NCI-H2171 (cell line): Measurements from ENCODE around the gene SDHB.

Experiments
- DNase-seq: peaks from one replicate; lab custom pipeline; 2025; lab: John Stamatoyannopoulos, UW

Gene SDHB

GRCh38 chr1:16986560-16986959 lies 67.3 kb downstream of the SDHB start:
- no peak for DNase-seq

- no peak for DNase-seq
Measured at GRCh38 chr1:16986113-16986512, 67.7 kb downstream of the SDHB start.

GRCh38 chr1:16984717-16985116 lies 69.1 kb downstream of the SDHB start:
- no peak for DNase-seq

- DNase-seq = no peak
Measured at GRCh38 chr1:16983649-16984048, 70.2 kb downstream of the SDHB start.

DNA sequence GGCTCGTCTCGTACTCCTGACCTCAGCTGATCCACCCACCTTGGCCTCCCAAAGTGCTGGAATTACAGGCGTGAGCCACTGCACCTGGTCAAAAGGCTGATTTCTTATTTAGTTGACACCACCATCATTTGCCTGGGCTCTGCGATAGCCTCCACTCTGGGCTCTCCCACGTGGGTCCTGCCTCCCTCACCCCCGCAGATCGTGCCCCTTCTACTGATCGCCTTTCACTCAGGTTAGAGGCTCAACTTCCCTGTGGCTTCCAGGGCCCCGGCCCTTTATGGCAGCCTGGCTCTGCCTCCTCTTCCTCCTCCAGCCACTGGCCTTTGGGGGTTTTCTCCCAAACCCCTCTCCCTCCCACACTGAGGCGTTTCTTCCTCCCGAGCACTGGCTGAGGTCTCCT lies 70.9 kb downstream of the SDHB start:
- DNase-seq = no peak

DNA sequence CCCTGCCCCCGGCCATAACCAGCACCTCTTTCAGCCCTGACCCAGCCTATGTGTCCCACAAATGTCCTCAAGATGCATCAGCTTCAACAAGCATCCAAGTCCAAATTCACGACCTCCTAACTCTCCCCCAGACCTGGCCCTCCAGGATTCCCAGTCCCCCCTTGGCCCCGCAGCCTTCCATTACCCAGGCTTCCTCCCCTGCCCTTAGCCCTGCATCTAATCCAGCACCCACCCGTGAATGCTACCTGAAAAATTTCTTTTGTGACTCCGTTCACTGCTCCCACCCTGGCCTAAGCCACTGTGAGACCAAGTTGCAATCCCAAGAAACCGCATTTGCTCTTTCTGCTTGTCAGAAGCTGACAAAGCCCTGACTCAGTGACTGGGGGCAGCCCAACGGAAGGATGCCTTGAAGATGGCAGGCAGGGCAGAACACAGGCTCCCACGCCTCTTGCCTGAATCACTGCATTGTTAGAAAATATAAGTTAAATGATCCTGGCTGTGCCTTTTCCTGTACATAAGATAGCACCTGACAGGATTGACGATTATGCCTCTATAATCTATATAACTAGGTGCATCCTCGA lies 72.5 kb downstream of the SDHB start:
- no peak for DNase-seq

DNA sequence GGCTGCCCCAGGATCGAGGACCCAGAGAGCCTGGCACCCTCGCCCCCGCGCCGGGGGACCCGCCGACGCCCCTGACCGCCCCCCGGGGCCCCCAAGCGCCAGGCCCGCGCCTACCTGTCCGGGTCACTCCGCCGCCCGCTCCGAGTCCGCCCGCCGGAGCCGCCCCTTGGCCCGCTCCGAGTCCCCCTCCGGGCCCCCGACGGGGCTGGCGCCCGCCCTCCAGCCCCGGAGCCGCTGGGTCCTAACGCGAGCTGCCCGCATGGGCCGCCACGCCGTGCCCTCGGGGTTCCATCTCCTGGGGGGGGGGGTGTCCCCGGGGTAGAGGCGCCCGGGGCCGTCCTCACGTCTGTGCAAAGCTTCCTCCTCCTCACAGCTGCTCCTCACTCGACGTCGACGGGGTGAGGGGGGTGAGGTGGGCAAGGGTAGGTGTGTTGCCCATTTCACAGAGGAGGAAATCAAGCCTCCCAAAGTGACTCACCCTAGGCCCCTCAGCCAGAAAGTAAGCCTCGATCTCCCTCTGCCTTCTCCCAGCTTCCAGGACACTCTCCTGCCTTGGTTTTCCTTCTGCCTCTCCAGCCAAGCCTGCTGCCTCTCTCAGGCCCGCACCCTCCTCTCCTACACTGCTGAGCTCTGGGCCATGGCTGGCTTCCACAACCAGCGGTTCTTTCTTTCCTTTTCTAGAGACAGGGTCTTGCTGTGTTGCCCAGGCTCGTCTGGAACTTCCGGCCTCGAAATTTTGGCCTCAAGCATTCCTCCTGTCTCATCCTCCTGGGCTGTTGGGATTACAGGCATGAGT lies 73.2 kb downstream of the SDHB start, which contains the start of gene MFAP2:
MFAP2 (minus strand) TSS at position 148 of the 796 bp plus-strand sequence. CDS start 2,347 bp downstream, outside the sequence.
- DNase-seq = no peak

DNA sequence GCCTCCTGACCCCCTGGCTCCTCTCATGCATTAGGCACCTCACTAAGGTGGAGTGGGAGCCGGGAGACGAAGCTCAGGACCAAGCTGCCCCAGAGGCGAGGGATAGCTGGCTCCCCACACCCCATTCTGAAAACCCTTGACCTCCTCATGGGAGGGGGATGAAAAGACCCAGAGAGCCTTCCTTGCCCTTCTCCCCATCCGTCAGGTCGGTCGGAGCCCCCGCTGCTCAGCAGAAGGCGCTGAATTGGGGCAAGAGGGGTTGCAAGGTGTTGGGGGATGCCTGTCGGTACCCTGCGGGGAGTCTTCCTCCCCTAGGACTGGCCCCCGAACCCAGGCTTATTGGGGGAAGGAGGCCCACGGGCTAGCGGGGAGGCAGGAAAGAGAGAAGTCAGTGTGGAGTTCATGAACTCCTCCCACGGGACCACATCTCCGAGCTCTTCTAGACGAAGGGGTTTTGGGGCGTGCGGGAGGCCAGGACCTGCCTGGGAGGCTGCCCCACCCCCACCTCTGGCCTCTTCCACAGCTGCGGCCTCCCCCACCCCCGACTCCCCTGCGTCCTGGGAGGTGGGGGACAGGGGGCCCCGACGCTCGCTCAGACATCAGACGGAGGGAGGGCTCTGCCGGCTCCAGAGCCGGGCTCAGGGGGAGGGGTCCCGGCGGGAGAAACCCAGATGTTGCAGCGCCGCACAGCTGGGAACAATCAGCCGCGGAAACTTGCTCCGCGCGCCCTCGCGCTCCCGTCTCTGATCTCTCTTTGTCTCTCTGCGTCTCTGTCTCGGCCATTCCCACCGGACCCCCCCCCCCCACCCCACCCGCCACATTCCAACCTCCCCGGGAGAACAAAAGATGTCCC lies 74.1 kb downstream of the SDHB start:
- no peak for DNase-seq

GRCh38 chr1:16978567-16979474 lies 75.0 kb downstream of the SDHB start:
- no peak for DNase-seq

DNA sequence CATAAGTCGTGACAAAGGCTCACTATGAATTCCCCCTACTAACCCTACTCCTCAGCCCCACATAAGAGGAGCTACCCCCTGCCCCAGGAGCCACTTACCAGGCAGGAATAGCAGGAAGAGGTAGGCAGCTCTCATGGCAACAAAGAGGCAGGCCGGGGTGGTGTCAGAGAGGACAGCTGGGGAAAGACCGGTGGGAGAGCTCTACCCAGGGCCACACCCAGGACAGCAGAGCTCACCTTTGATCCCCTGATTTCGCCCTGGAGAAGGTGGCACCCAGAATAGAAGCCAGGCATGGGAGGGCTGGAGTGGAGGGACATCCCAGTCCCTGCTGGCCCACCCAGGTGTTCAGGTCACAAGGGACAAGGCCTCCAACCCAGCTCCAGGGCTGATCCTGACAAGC lies 75.7 kb downstream of the SDHB start:
- DNase-seq = no peak

GRCh38 chr1:16977377-16977776 lies 76.5 kb downstream of the SDHB start:
- no peak for DNase-seq

DNA sequence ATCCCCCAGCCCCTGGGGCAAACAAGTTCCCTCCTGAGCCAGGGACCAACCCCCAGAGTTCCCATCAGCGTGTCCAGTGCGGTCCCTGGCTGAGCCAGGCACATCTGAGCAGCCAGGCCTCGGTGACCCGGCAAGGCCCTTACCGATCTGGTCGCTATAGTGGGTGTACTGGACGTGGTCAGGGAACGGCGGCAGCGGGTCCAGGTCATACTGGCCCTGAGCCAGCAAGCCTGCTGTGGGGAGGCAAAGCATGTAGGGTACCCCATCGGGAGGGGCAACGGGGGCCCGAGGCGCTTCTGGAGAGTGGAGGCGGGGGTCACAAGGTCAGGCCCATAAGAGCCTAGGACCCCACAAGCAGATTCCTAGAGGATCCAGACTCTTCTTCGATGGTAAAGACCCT lies 76.9 kb downstream of the SDHB start:
- no peak for DNase-seq

DNA sequence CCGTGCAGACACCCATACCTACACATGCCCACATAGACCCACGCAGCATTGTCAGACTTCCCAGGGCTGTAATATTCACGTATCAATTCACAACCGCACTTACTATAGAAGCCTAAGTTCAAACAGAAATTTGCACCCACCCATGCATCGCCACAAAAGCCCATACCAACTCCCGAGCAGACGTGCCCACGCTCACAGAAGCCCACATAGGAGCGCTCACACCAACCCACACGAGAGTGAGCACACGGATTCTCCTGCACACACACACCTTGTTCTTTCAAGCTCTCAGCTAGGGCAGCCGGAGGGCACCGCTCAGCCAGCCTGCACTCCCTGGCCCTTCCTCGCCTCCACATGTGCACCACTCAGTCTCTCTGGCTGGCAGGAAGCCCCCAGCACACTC lies 78.0 kb downstream of the SDHB start:
- DNase-seq = no peak

DNA sequence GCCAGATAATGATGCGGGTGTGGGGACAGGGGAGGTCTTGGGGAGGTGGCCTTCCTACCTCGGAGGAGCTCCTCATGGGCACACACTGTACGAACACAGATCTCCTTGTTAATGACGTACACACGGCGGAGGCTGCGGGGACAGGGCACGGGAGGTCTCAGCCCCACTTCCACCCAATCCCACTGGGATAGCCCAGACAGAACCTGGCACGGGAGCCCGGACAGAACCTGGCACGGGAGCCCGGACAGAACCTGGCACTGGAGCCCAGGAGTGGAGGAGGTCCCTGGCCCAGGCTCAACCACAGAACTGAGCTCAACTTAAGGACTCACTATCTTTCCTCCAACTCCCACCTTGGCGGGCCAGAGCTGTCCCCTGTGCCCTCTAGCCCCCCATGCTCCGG lies 78.6 kb downstream of the SDHB start:
- DNase-seq = no peak

DNA sequence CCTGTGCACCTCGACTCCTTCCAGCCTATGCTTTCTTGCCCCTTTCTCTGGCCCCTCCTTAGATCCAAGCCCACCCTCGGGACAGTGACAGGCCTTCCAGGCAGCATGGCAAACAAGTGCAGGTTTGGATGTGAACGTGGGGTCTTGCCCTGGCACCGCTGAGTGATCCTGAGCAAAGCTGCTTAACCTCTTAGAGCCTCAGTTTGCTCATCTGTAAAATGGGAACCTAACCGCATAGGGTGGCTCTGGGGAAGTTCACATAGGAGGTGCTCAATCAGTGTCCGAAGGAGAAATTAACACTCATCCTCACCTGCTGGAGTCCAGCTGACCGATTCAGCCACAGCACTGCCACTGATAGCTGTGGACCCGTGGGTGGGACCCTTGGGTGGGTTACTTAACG lies 80.6 kb downstream of the SDHB start:
- no peak for DNase-seq

GRCh38 chr1:16972189-16972895 lies 81.5 kb downstream of the SDHB start:
- DNase-seq = no peak

GRCh38 chr1:16971341-16972188 lies 82.3 kb downstream of the SDHB start:
- peak; percentile 63 for DNase-seq

DNA sequence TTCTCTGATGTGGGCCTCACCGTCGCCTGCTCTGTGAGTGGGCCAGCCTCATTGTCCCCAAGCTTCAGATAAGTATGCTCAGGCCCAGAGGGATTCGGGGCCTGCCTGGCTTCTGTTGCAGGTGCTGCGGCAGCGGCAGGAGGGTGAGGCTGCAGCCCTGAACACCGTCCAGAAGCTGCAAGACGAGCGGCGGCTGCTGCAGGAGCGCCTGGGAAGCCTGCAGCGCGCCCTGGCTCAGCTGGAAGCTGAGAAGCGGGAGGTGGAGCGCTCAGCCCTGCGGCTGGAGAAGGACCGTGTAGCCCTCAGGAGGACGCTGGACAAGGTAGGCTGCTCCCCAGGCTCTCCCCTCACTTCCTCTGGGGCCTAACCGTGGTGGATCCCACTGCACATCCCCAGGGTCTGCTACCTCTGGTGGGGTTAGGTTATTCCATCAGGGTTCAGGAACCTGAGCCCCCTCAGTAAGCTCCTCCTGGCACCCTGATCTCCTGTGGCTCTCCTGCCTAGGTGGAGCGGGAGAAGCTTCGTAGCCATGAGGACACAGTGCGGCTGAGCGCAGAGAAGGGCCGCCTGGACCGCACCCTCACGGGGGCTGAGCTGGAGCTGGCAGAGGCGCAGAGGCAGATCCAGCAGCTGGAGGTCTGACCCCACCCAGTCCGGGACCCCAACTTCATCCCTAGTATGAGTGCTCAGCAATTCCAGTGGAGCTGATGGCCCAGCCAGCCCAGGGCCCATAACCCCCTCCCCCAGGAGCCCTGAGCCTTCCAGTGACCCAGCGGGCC lies 83.5 kb downstream of the SDHB start:
- no peak for DNase-seq

GRCh38 chr1:16969651-16970050 lies 84.2 kb downstream of the SDHB start:
- DNase-seq = no peak
